Endothelial cell of umbilical vein (primary cell): ENCODE measurements around the gene COL4A2. TPM values are rescaled to one million over a fixed set of nuclear protein-coding genes. Genes with fewer than 3 reads are reported as not detected.

Experiments
- BruUV-seq: library from RNA; stranded (reverse); fragments of 400-500 nt; replicated peaks from 2 replicates; lab custom pipeline; 2021; lab: Mats Ljungman, UMichigan
- CTCF ChIA-PET: fragments of 300-600, 350-600 bp; sonication (Branson Sonifier 250); formaldehyde crosslinking; loops from one replicate; lab custom pipeline; 2021; ENCODE audit warnings: antibody characterized with exemption, inconsistent platforms; lab: Charles Lee
- POLR2A ChIA-PET: fragments of 300-600, 350-600 bp; sonication (Branson Sonifier 250); formaldehyde crosslinking; loops from one replicate; lab custom pipeline; 2021; ENCODE audit warnings: antibody characterized with exemption, inconsistent platforms; lab: Charles Lee
- DNase-seq: peaks from one replicate; pipeline ENCODE4 v3.0.0-alpha.2; 2011; ENCODE audit warnings: low read depth, low spot score
- FAIRE-seq: peaks from 2 replicates; lab custom pipeline; 2011; peaks lifted over from hg19 to GRCh38; lab: Jason Lieb, UNC
- H2AFZ ChIP-seq: 2 replicates; pipeline ENCODE4 v1.6.0; 2012; ENCODE audit warnings: low read depth, low read length, control low read depth, inconsistent platforms
- H3K27ac ChIP-seq: 2 replicates; pipeline ENCODE4 v1.5.1; 2011; ENCODE audit warnings: low read depth, mild to moderate bottlenecking, control low read depth, low read length, moderate library complexity; ENCODE audit not compliant: insufficient read depth
- H3K27me3 ChIP-seq, 2 experiments: 2 replicates each; pipeline versions ENCODE4 v1.6.0 to v1.6.1; 2011; ENCODE audit warnings: low read length in 2 of 2, mixed read lengths in 1 of 2; ENCODE audit not compliant: control insufficient read depth in 2 of 2, insufficient read depth in 2 of 2
- H3K36me3 ChIP-seq, 2 experiments: 2 replicates in 1 of 2; 3 replicates in 1 of 2; pipeline ENCODE4 v1.5.1; 2011; ENCODE audit warnings: low read length in 2 of 2, mild to moderate bottlenecking in 1 of 2, moderate library complexity in 1 of 2; ENCODE audit not compliant: control insufficient read depth in 2 of 2, insufficient read depth in 2 of 2; ENCODE audit errors: extremely low read depth in 1 of 2
- H3K4me1 ChIP-seq: 3 replicates; pipeline ENCODE4 v1.5.1; 2011; ENCODE audit warnings: mild to moderate bottlenecking, low read length; ENCODE audit not compliant: control insufficient read depth, insufficient read depth; ENCODE audit errors: extremely low read depth
- H3K4me2 ChIP-seq: 2 replicates; pipeline ENCODE4 v1.6.1; 2011; ENCODE audit warnings: low read length, control low read depth, mixed read lengths; ENCODE audit not compliant: insufficient read depth
- H3K4me3 ChIP-seq, 3 experiments: fragments of 200-600 bp in 1 of 3; sonication (generic), shearing (Covaris generic) in 1 of 3; replicated peaks in 1 of 3; 2 replicates each; pipeline ENCODE4 v1.5.1; 2011 to 2016; ENCODE audit warnings: control low read depth in 3 of 3, low read length in 3 of 3, mild to moderate bottlenecking in 2 of 3, inconsistent platforms in 1 of 3, low read depth in 1 of 3, moderate library complexity in 1 of 3; ENCODE audit not compliant: insufficient read depth in 1 of 3
- H3K79me2 ChIP-seq: 2 replicates; pipeline ENCODE4 v1.6.0; 2012; ENCODE audit warnings: low read length, inconsistent platforms; ENCODE audit not compliant: control insufficient read depth, insufficient read depth
- H3K9ac ChIP-seq: replicated peaks from 2 replicates; pipeline ENCODE3; 2011; ENCODE audit warnings: low read length, control low read depth; ENCODE audit not compliant: insufficient read depth; ENCODE audit errors: extremely low read depth
- H3K9me1 ChIP-seq: replicated peaks from 3 replicates; pipeline ENCODE4 v1.6.0; 2011; ENCODE audit warnings: mild to moderate bottlenecking, low read length; ENCODE audit not compliant: control insufficient read depth, insufficient read depth; ENCODE audit errors: extremely low read depth
- H3K9me3 ChIP-seq: replicated peaks from 2 replicates; pipeline ENCODE4 v1.5.1; 2012; ENCODE audit warnings: low read length, inconsistent platforms; ENCODE audit not compliant: control insufficient read depth, insufficient read depth
- H4K20me1 ChIP-seq: replicated peaks from 2 replicates; pipeline ENCODE3; 2011; ENCODE audit warnings: mild to moderate bottlenecking, low read length; ENCODE audit not compliant: control insufficient read depth, insufficient read depth; ENCODE audit errors: extremely low read depth
- EZH2 ChIP-seq: IDR thresholded peaks from 2 replicates; pipeline ENCODE4 v1.6.1; 2012; ENCODE audit warnings: borderline replicate concordance, low read depth, mild to moderate bottlenecking, moderate library complexity, low read length, inconsistent platforms; ENCODE audit not compliant: severe bottlenecking
- FOS ChIP-seq: IDR thresholded peaks from 2 replicates; pipeline ENCODE4 v1.6.1; 2011; ENCODE audit warnings: mild to moderate bottlenecking, low read length, moderate library complexity, borderline replicate concordance; ENCODE audit not compliant: insufficient read depth
- GATA2 ChIP-seq: IDR thresholded peaks from 2 replicates; pipeline ENCODE4 v1.7.0; 2011; ENCODE audit warnings: low read depth, mild to moderate bottlenecking, moderate library complexity, mixed read lengths, low read length; ENCODE audit not compliant: insufficient read length, insufficient read depth
- JUN ChIP-seq: IDR thresholded peaks from 2 replicates; pipeline ENCODE4 v1.6.1; 2011; ENCODE audit warnings: borderline replicate concordance, low read depth; ENCODE audit not compliant: insufficient read length, insufficient read depth
- MYC ChIP-seq: IDR thresholded peaks from one replicate; pipeline ENCODE4 v1.6.1; 2011; ENCODE audit warnings: mild to moderate bottlenecking, low read depth, low read length
- POLR2A ChIP-seq: IDR thresholded peaks from 2 replicates; pipeline ENCODE4 v1.6.1; 2012; ENCODE audit warnings: low read depth, mild to moderate bottlenecking, control low read depth, low read length
- POLR2AphosphoS5 ChIP-seq: IDR thresholded peaks from 2 replicates; pipeline ENCODE4 v1.6.1; 2012; ENCODE audit warnings: low read depth, mild to moderate bottlenecking, control low read depth, low read length, moderate library complexity; ENCODE audit not compliant: insufficient read depth
- dilution Hi-C: fragments of 300-500 bp; cut with MboI; formaldehyde crosslinking; loops from one replicate; pipeline ENCODE4 v1.15.0; 2019; ENCODE audit warnings: low sequenced_read_pairs; ENCODE audit not compliant: extremely low pct_ligation_motif_present
- intact Hi-C: fragments of 100-400 bp; cut with micrococcal nuclease; formaldehyde crosslinking; loops from one replicate; pipeline ENCODE4 v1.10.0; 2022
- polyA plus RNA-seq, 4 experiments: library from polyadenylated mRNA; depleted of rRNA in 3 of 4; stranded (reverse) in 3 of 4; unstranded in 1 of 4; fragments of >200 nt; gene quantifications; 2 replicates each; pipeline versions ENCODE4 v1.2.1 to v1.2.3, GENCODE V29; 2011 to 2012; ENCODE audit warnings: missing spikeins in 1 of 4
- total RNA-seq: library from RNA; stranded (reverse); gene quantifications from 2 replicates; pipeline ENCODE4 v1.2.3, GENCODE V29; 2021
- TF ChIP-seq, protein P1 (sequence below), 2 donors: IDR thresholded peaks; 1 replicate in 1 of 2; 2 replicates in 1 of 2; pipeline ENCODE4 v1.5.1; 2011; ENCODE audit warnings: low read length in 2 of 2, mild to moderate bottlenecking in 2 of 2, moderate library complexity in 2 of 2, control low read depth in 1 of 2, inconsistent platforms in 1 of 2, low read depth in 1 of 2; ENCODE audit not compliant: insufficient read depth in 1 of 2; ENCODE audit errors: extremely low read depth in 1 of 2
- TF ChIP-seq, protein P2 (sequence below): IDR thresholded peaks from 2 replicates; pipeline ENCODE4 v1.6.1; 2011; ENCODE audit not compliant: insufficient read depth, insufficient read length

COL4A2 gene
- total and polyA plus RNA-seq, 2 donors (not counting 3 experiments of a cell fraction or from before 2014, with no cell fraction given), result 792 to 940 TPM

DNA sequence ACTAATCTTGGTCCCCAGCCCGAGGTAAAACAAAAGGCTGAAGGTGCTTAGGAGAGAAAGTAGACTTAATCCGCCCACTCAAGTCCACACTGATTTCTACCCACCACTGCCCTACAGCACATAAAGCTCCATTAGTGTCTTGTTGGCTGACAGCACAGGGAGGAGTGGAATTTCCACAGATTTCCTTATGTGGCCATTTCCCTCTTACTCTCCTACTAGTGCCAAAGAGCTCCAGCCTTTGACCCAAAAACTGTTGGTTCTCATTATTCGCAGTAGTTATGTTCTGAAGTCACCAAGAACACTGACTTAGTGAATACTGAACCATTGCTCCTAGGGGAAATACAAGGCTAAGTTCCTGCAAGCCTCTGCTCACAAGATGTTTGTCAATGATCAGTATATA is 193.3 kb downstream of the COL4A2 start:
- Histone ChIP-seq H3K9me1 (no peaks in the 10 kb centered on the region), H2AFZ (no peak overlapping the region), H3K27ac (no peak overlapping the region), H3K9me3 (no peaks in the 10 kb centered on the region), H3K9ac (no peak overlapping the region), H3K36me3 (peaks cover 37 to 51% of the 10 kb centered on the region in 2 experiments), H3K4me3 (no peak overlapping the region), H3K79me2 (no peaks in the 10 kb centered on the region), H4K20me1 (no peaks in the 10 kb centered on the region), H3K4me2 (no peak overlapping the region), H3K27me3 (no peaks in the 10 kb centered on the region), H3K4me1 (peaks cover 4% of the 10 kb centered on the region)
- dilution Hi-C loops, result no loop called here
- no TSS peak for BruUV-seq
- TF ChIP-seq JUN (no peak), FOS (no peak), POLR2AphosphoS5 (no peak), GATA2 (no peak), POLR2A (no peak), EZH2 (no peak), MYC (no peak)
- TF ChIP-seq, protein P1, sequence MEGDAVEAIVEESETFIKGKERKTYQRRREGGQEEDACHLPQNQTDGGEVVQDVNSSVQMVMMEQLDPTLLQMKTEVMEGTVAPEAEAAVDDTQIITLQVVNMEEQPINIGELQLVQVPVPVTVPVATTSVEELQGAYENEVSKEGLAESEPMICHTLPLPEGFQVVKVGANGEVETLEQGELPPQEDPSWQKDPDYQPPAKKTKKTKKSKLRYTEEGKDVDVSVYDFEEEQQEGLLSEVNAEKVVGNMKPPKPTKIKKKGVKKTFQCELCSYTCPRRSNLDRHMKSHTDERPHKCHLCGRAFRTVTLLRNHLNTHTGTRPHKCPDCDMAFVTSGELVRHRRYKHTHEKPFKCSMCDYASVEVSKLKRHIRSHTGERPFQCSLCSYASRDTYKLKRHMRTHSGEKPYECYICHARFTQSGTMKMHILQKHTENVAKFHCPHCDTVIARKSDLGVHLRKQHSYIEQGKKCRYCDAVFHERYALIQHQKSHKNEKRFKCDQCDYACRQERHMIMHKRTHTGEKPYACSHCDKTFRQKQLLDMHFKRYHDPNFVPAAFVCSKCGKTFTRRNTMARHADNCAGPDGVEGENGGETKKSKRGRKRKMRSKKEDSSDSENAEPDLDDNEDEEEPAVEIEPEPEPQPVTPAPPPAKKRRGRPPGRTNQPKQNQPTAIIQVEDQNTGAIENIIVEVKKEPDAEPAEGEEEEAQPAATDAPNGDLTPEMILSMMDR (IDR thresholded peaks at IDR 0.05; ENCODE audit: extremely low read depth in 1 of 2, insufficient read depth in 1 of 2, low read depth in 1 of 2, low read length in 2 of 2), result no peak
- TF ChIP-seq, protein P2, sequence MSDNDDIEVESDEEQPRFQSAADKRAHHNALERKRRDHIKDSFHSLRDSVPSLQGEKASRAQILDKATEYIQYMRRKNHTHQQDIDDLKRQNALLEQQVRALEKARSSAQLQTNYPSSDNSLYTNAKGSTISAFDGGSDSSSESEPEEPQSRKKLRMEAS, result no peak
- CTCF ChIA-PET, result interaction anchor here (0.7 to 1.5 kb wide), 4 partner anchors 10 to 44 kb away, joined by 3 to 6 read pairs (median 3); no protein-coding TSS in a partner anchor
- POLR2A ChIA-PET, result no interaction called here
- intact Hi-C loops, result no loop called here
- FAIRE-seq (no peak), DNase-seq (no peak)
